Right atrium auricular region (tissue), 2 donors: ENCODE measurements around the gene SIGLEC5. TPM values are rescaled to one million over a fixed set of nuclear protein-coding genes. Genes with fewer than 3 reads are reported as not detected.

Experiments
- DNase-seq: peaks from one replicate; pipeline ENCODE4 v3.0.0-alpha.2; 2019; ENCODE audit warnings: low spot score
- H3K27ac ChIP-seq, 2 donors: fragments of 200-600 bp; sonication (generic); 1 replicate in 1 of 2; 2 replicates in 1 of 2; pipeline ENCODE4 v1.5.1; 2016 to 2019
- H3K27me3 ChIP-seq, 2 donors: fragments of 200-600 bp; sonication (generic); one replicate each; pipeline versions ENCODE4 v1.5.1 to v1.6.0; 2017 to 2019
- H3K36me3 ChIP-seq: fragments of 200-600 bp; sonication (generic); one replicate; pipeline ENCODE4 v1.5.1; 2016
- H3K4me1 ChIP-seq, 2 donors: fragments of 200-600 bp; sonication (generic); one replicate each; pipeline versions ENCODE4 v1.5.1 to v1.6.0; 2017 to 2019
- H3K4me3 ChIP-seq, 2 donors: fragments of 200-600 bp; sonication (generic); 1 replicate in 1 of 2; 2 replicates in 1 of 2; pipeline ENCODE4 v1.5.1; 2017 to 2019; ENCODE audit warnings: mild to moderate bottlenecking in 1 of 2, moderate library complexity in 1 of 2
- H3K9me3 ChIP-seq, 2 donors: fragments of 200-600 bp; sonication (generic); one replicate each; pipeline ENCODE4 v1.5.1; 2019
- CTCF ChIP-seq, 2 donors: fragments of 200-600 bp; sonication (generic); IDR thresholded peaks; one replicate each; pipeline ENCODE4 v1.5.1; 2019; ENCODE audit warnings: antibody characterized with exemption in 2 of 2
- total RNA-seq, 2 donors: library from RNA; depleted of rRNA; stranded (reverse); fragments of >200 nt; gene quantifications; one replicate each; pipeline ENCODE4 v1.1.0, GENCODE V29; 2016

The SIGLEC5 gene
- total RNA-seq, 2 donors from 2014 or later = 1.7 TPM; not detected in 1

GRCh38 chr19:51595190-51596175 lies 34.7 kb downstream of the SIGLEC5 start:
- no peaks in the 10 kb centered on the region for H3K9me3 ChIP-seq
- peak overlapping the region in 1 of 2 donors; percentile 70 for H3K4me3 ChIP-seq
- no peak overlapping the region for H3K27ac ChIP-seq
- no peaks in the 10 kb centered on the region for H3K36me3 ChIP-seq
- peaks cover 0 to 17% of the 10 kb centered on the region in 2 donors for H3K4me1 ChIP-seq
- no peak for TF ChIP-seq CTCF (IDR thresholded peaks at IDR 0.05)
- no peak for DNase-seq
- peaks cover 0 to under 1% of the 10 kb centered on the region in 2 donors for H3K27me3 ChIP-seq

- Histone ChIP-seq H3K4me3 (peak overlapping the region; percentile 58 to 70), H3K36me3 (no peaks in the 10 kb centered on the region), H3K9me3 (no peaks in the 10 kb centered on the region), H3K27me3 (no peaks in the 10 kb centered on the region), H3K27ac (peak overlapping the region in 1 of 2 donors; percentile 67), H3K4me1 (peaks cover 0 to 17% of the 10 kb centered on the region in 2 donors)
- no peak for DNase-seq
- TF ChIP-seq CTCF (IDR thresholded peaks at IDR 0.05) = no peak
These were observed 35.5 kb downstream of the SIGLEC5 start for GRCh38 chr19:51594774-51595109.

GRCh38 chr19:51593969-51594773 lies 36.0 kb downstream of the SIGLEC5 start:
- peak overlapping the region; percentile 58 to 70 for H3K4me3 ChIP-seq
- peak overlapping the region; percentile 41 to 67 for H3K27ac ChIP-seq
- H3K27me3 ChIP-seq = no peaks in the 10 kb centered on the region

GRCh38 chr19:51593138-51593890 lies 36.9 kb downstream of the SIGLEC5 start:
- peak overlapping the region in 1 of 2 donors; percentile 39 for H3K27ac ChIP-seq
- TF ChIP-seq CTCF (IDR thresholded peaks at IDR 0.05) = no peak
- H3K4me1 ChIP-seq = peaks cover 0 to 17% of the 10 kb centered on the region in 2 donors
- DNase-seq = no peak
- H3K36me3 ChIP-seq = no peaks in the 10 kb centered on the region
- peaks cover 0 to 2% of the 10 kb centered on the region in 2 donors for H3K9me3 ChIP-seq
- H3K27me3 ChIP-seq = no peaks in the 10 kb centered on the region
- peak overlapping the region; percentile 58 to 70 for H3K4me3 ChIP-seq

More at GRCh38 chr19:51593969-51594773, 36.0 kb downstream of the SIGLEC5 start:
- no peak for TF ChIP-seq CTCF (IDR thresholded peaks at IDR 0.05)
- no peaks in the 10 kb centered on the region for H3K9me3 ChIP-seq
- H3K4me1 ChIP-seq = peaks cover 0 to 17% of the 10 kb centered on the region in 2 donors
- no peaks in the 10 kb centered on the region for H3K36me3 ChIP-seq
- DNase-seq = peak; percentile 96

GRCh38 chr19:51592521-51592920 lies 37.7 kb downstream of the SIGLEC5 start:
- DNase-seq = no peak

More at GRCh38 chr19:51592521-51592920, 37.7 kb downstream of the SIGLEC5 start:
- peaks cover 3% of the 10 kb centered on the region for H3K36me3 ChIP-seq
- H3K27ac ChIP-seq = no peak overlapping the region
- H3K27me3 ChIP-seq = no peaks in the 10 kb centered on the region
- TF ChIP-seq CTCF (IDR thresholded peaks at IDR 0.05) = no peak
- no peak overlapping the region for H3K4me3 ChIP-seq
- peaks cover 0 to 17% of the 10 kb centered on the region in 2 donors for H3K4me1 ChIP-seq
- peaks cover 0 to 10% of the 10 kb centered on the region in 2 donors for H3K9me3 ChIP-seq
